Heart left ventricle (tissue), 16 donors: Measurements from ENCODE around the gene NHLRC2. TPM values are rescaled to one million over a fixed set of nuclear protein-coding genes. Genes with fewer than 3 reads are reported as not detected.
"Not testable (repeated sequence)": the region's sequence is repeated elsewhere in the genome, so short reads cannot be mapped to it uniquely, and the experiment has no call there.

Source experiments
- ATAC-seq, 4 donors: fragments of 200-7000 bp; cut with Tn5 transposase; one replicate each; pipeline ENCODE4 v1.9.1; 2020 to 2022; ENCODE audit warnings: moderate library complexity in 4 of 4, mild to moderate bottlenecking in 3 of 4, moderate number of reproducible peaks in 1 of 4
- DNase-seq, 5 donors: peaks; one replicate each; pipeline ENCODE4 v3.0.0-alpha.2; 2020
- H3K27ac ChIP-seq, 12 donors: fragments of 200-600 bp; sonication (generic) in 4 of 12; one replicate each; pipeline versions ENCODE4 v1.5.0 to v1.8.0; 2016 to 2022; ENCODE audit warnings: mild to moderate bottlenecking in 2 of 12
- H3K27me3 ChIP-seq, 9 donors: fragments of 200-600 bp; sonication (generic) in 2 of 9; one replicate each; pipeline versions ENCODE4 v1.5.1 to v1.8.0; 2016 to 2022; ENCODE audit warnings: mild to moderate bottlenecking in 3 of 9
- H3K36me3 ChIP-seq, 9 donors: fragments of 200-600 bp; sonication (generic) in 2 of 9; one replicate each; pipeline versions ENCODE4 v1.5.0 to v1.8.0; 2018 to 2022; ENCODE audit warnings: mild to moderate bottlenecking in 2 of 9
- H3K4me1 ChIP-seq, 12 donors: fragments of 200-600 bp; sonication (generic) in 4 of 12; one replicate each; pipeline versions ENCODE4 v1.5.0 to v1.8.0; 2016 to 2022; ENCODE audit warnings: mild to moderate bottlenecking in 3 of 12
- H3K4me3 ChIP-seq, 12 donors: fragments of 200-600 bp; sonication (generic) in 4 of 12; one replicate each; pipeline versions ENCODE4 v1.5.0 to v1.8.0; 2017 to 2022; ENCODE audit warnings: mild to moderate bottlenecking in 9 of 12, moderate library complexity in 4 of 12
- H3K9me3 ChIP-seq, 12 donors: fragments of 200-600 bp; sonication (generic) in 4 of 12; one replicate each; pipeline versions ENCODE4 v1.5.0 to v1.8.0; 2016 to 2022; ENCODE audit warnings: mild to moderate bottlenecking in 1 of 12
- CTCF ChIP-seq, 12 donors: fragments of 200-600 bp; sonication (generic) in 4 of 12; IDR thresholded peaks; one replicate each; pipeline versions ENCODE4 v1.5.0 to v1.8.0; 2018 to 2022; ENCODE audit warnings: antibody characterized with exemption in 12 of 12, mild to moderate bottlenecking in 5 of 12
- POLR2A ChIP-seq, 2 donors: fragments of 450-650 bp; IDR thresholded peaks; one replicate each; pipeline ENCODE4 v1.6.1; 2017; ENCODE audit warnings: antibody characterized with exemption in 2 of 2, mild to moderate bottlenecking in 2 of 2, moderate library complexity in 2 of 2
- WGBS, 4 donors: extraction: QIAGEN DNeasy Blood & Tissue Kit in 2 of 4; methylation state at CpG; one replicate each; pipeline versions ENCODE4 v1.1.5 to v1.1.7; 2013 to 2018; 5-methylcytosine and 5-hydroxymethylcytosine counted together
- intact Hi-C, 10 donors: fragments of 100-400 bp; cut with DNase I; formaldehyde crosslinking; loops; one replicate each; pipeline versions ENCODE4 v1.11.1 to v1.14.2; 2022
- long read RNA-seq, 3 donors: library from polyadenylated mRNA; unstranded; transcript quantifications; one replicate each; pipeline ENCODE4 v2.0.0, GENCODE V29; 2020 to 2021
- polyA plus RNA-seq, 2 donors: library from polyadenylated mRNA; stranded (reverse); fragments of 200-250 nt; gene quantifications; one replicate each; pipeline ENCODE4 v1.2.3, GENCODE V29; 2013
- total RNA-seq, 9 donors: library from RNA; depleted of rRNA in 2 of 9; stranded (reverse); fragments of >200 nt in 2 of 9; fragmentation: NEBNext Ultra II Directional in 3 of 9; extraction: Animal tissue kit (Norgen Biotek cat#: 25700) in 3 of 9; gene quantifications; one replicate each; pipeline versions ENCODE4 v1.1.0 to v1.2.4, GENCODE V29; 2016 to 2023
- donor health status: ischemic (EF 13 %, LVEDD 7.1; RV severe dilation, severe dysfunction).
- donor health status: healthy with polysubstance abuse.
- donor health status: DM: no; HTN: yes; CAD: no.
- donor health status: DM: no; HTN: no; CAD: no.
- donor health status: ischemic (EF 25% LVEDD 6.9; RV normal size, moderate dysfunction).
- donor health status: ischemic (EF 25% LVEDD 5.7; RV mildly dilated, moderate dysfunction).
- donor health status: healthy.
- donor health status: DM: yes; HTN: yes; CAD: no.
- donor health status: ischemic (EF 35%, LVEDD 5.7; RV mildly dilated, moderate dysfunction).
- donor health status: nonischemic (EF 11% LVEDD 7.7; RV severe dilation, severe dysfunction).
- donor health status: DM: yes; HTN: yes; CAD: no.
- donor health status: PGD.
- donor health status: ischemic (EF 29% LVEDD 5.4; RV normal size, mild dysfunction).
- donor health status: nonischemic (EF 23%, LVEDD 6.1; RV moderate dilation, normal function).

NHLRC2 gene
- total RNA-seq (100 to 1,000 TPM in 1 of 9 donors, 10 to 100 TPM in 8; 50.2 to 105 (median 78.3) TPM), polyA plus RNA-seq (10 to 100 TPM; 13.0 to 16.9 TPM)
- long read RNA-seq, donor 1, full-length matches to known transcripts, result 17 of 35 reads
- long read RNA-seq, donor 1, partial matches to known transcripts, result 11 of 35 reads
- long read RNA-seq, donor 1, other reads (novel, unspliced or antisense), result 7 of 35 reads
- long read RNA-seq, donor 2, full-length matches to known transcripts, result 17 of 50 reads
- long read RNA-seq, donor 2, partial matches to known transcripts, result 19 of 50 reads
- long read RNA-seq, donor 2, other reads (novel, unspliced or antisense), result 14 of 50 reads
- long read RNA-seq, donor 3, full-length matches to known transcripts, result 12 of 25 reads
- long read RNA-seq, donor 3, partial matches to known transcripts, result 4 of 25 reads
- long read RNA-seq, donor 3, other reads (novel, unspliced or antisense), result 9 of 25 reads

DNA sequence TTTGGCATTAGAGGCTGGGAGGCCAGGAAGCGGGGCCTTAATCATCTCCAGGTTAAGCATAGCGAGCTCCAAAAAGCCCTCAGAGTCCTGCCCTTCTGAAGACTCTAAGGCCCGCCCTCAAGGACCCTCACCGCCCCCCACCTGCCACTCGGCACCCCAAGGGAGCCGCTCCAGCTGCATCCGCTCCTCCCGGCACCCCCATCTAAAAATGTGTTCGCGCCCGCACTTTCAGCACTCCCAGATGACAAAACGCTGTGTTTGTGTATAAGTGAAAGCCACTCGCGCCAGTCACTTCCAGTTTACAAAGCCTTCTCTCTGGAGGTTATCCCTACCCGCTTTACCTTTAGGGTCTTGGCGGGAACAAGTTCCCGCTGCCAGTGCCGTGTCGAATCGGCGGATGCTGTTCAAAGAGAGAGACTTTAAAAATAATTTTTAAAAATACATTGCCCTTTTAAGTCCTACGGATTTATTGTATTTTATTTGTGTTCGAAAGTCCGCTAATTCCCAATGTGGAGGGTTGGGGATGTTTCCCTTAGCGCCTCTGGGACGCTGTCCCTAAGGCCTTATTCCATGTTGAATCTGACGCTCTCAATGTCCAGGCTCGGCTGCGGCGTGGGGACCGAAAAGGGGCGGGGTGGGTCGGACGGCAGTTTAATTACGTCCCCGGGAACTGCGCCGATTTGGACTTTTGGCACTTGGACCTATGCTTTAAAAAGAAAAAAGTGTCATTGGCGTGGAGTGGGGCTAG is at the start of gene NHLRC2, which contains the start of gene DCLRE1A:
Gene NHLRC2, plus strand, starts transcription at position 649 of the 748 bp plus-strand sequence. CDS start 212 bp downstream, outside the sequence.
Gene DCLRE1A, minus strand, starts transcription at position 70 of the 748 bp plus-strand sequence. CDS start 900 bp downstream, outside the sequence.
- TF ChIP-seq CTCF (IDR thresholded peaks at IDR 0.05) (no peak), POLR2A (IDR thresholded peaks at IDR 0.05) (peak in 1 of 2 donors; percentile 33)
- H3K27ac ChIP-seq, result peak within 1 kb of the TSS; percentile 79 to 98 (median 95)
- no peaks in the 10 kb centered on the region for H3K27me3 ChIP-seq
- peak; percentile 81 to 90 (median 86) for DNase-seq
- peak; percentile 72 to 88 (median 86) for ATAC-seq
- intact Hi-C loops, result loop anchor here in 7 of 10 donors (5.0 to 10.0 kb wide), 4 partner anchors 169 to 248 kb away; partner anchors contain the start of gene ADRB1 (in 4 of the 7)
- H3K4me1 ChIP-seq, result peaks cover 0 to 59% (median 42%) of the 10 kb centered on the region in 12 donors
- peak within 1 kb of the TSS; percentile 63 to 97 (median 88) for H3K4me3 ChIP-seq
- no peaks in the 10 kb centered on the region for H3K9me3 ChIP-seq
- 0% methylated on average over 36 to 39 of the region's 39 CpGs for WGBS, 4 donors
- H3K36me3 ChIP-seq, result peaks cover 0 to 16% (median 8%) of the 10 kb centered on the region in 9 donors

DNA sequence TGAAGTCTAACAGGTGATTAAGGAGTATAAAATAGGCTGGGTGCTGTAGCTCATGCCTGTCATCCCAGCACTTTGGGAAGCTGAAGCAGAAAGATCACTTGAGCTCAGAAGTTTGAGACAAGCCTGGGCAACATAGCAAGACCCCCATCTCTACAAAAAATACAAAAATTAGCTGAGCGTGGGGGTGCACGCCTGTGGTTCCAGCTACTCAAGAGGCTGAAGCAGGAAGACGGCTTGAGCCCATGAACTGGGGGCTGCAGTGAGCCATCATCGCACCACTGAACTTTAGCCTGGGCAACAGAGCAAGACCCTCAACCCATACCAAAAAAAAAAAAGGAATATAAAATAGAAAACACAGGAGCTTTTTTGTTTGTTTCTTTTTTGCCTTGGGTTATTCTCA is 48.0 kb upstream of the NHLRC2 start:
- WGBS, 4 donors, result 92 to 97% (median 93%) methylated on average over 4 of the region's 4 CpGs
- Histone ChIP-seq H3K27ac (no peak overlapping the region), H3K27me3 (peaks cover 0 to 8% (median 0%) of the 10 kb centered on the region in 9 donors), H3K36me3 (no peaks in the 10 kb centered on the region), H3K4me3 (no peak overlapping the region), H3K9me3 (no peaks in the 10 kb centered on the region), H3K4me1 (no peaks in the 10 kb centered on the region)
- TF ChIP-seq CTCF (IDR thresholded peaks at IDR 0.05) (no peak), POLR2A (IDR thresholded peaks at IDR 0.05) (no peak)
- intact Hi-C loops, result no loop called here
- ATAC-seq (no peak), DNase-seq (no peak)

- Histone ChIP-seq H3K27me3 (peaks cover 0 to 8% (median 0%) of the 10 kb centered on the region in 9 donors), H3K36me3 (no peaks in the 10 kb centered on the region), H3K9me3 (no peaks in the 10 kb centered on the region), H3K4me3 (no peak overlapping the region), H3K27ac (no peak overlapping the region), H3K4me1 (no peaks in the 10 kb centered on the region)
- WGBS, 4 donors, result 81 to 89% (median 85%) methylated on average over 3 of the region's 3 CpGs
- intact Hi-C loops, result no loop called here
- no peak for DNase-seq
- TF ChIP-seq CTCF (IDR thresholded peaks at IDR 0.05) (no peak), POLR2A (IDR thresholded peaks at IDR 0.05) (no peak)
- ATAC-seq, result no peak
Observed at GRCh38 chr10:113808168-113808567, 46.3 kb upstream of the NHLRC2 start.

DNA sequence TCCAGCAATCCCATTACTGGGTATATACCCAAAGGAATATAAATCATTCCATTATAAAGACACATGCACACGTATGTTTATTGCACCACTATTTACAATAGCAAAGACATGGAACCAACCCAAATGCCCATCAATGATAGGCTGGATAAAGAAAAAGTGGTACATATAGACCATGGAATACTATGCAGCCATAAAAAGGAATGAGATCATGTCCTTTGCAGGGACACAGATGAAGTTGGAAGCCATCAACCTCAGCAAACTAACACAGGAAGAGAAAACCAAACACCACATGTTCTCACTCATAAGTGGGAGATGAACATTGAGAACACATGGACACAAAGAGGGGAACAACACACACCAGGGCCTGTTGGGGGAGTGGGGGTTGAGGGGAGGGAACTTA is 39.8 kb upstream of the NHLRC2 start:
- intact Hi-C loops, DNase-seq, H3K27me3 ChIP-seq, H3K4me3 ChIP-seq, H3K27ac ChIP-seq, H3K9me3 ChIP-seq, ATAC-seq, H3K36me3 ChIP-seq: not testable (repeated sequence)
- WGBS, 4 donors, result 92 to 100% (median 97%) methylated on average over 1 of the region's 1 CpG
- H3K4me1 ChIP-seq, result peaks cover 0 to 12% (median 0%) of the 10 kb centered on the region in 12 donors
